ENCODE results near the gene NRXN2.

NRXN2 gene

DNA sequence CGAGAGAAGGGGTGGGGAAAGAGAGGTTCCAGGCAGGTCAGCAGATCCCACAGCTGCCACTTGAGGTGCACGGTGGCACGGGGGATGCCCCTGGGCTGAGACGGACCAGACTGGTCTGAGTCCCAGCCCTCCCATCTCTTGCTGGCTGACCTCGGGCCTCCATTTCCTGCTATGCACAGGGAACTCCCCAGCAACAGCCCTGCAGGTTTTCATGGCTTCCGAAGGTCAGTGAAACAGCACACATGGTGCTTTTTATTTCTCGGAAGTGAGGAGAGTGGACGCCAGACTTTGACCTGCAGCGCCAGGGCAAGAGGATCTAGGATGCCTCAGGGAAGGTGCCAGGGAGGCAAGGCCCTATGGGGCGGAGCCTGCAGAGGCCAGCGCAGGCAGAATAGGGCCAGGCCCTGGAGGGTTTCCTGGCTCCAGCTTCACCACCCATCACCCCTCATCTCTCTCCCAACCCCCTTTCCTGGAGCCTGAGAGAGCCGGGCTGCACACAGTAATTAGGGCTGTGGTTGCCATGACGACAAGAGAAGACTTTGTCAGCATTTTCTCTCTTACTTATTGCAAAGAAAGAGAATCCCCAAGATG, 102.5 kb downstream of the NRXN2 start:
- DNase-seq, result peak; percentile 39

DNA sequence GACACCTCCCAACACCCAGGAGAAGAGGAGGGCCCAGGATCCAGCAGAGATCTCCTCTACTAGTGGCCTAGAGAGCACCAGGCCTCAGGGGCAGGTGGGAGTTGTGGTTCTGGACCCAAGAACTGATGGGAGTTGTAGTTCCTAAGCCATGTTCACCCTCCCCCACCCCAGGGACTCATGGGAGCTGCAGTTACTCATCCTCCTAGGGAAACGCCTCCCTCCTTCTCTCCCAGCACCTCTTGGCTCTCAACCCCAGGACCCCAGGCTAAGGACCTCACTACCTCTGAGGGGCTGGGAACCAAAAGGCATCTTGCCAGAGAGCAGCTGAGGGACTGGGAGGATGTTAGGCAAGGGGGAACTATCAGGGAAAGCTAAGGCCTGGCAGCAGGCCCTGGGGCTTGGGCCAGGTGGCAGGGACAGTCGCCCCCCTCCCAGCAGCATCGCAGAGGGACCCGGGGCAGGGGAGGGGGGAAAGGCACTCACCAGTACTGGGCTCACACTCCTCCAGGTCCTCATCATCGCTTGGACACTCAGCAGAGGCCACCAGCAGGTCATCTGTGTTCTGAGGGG, 103.1 kb downstream of the NRXN2 start:
- DNase-seq, result peak; percentile 69

DNA sequence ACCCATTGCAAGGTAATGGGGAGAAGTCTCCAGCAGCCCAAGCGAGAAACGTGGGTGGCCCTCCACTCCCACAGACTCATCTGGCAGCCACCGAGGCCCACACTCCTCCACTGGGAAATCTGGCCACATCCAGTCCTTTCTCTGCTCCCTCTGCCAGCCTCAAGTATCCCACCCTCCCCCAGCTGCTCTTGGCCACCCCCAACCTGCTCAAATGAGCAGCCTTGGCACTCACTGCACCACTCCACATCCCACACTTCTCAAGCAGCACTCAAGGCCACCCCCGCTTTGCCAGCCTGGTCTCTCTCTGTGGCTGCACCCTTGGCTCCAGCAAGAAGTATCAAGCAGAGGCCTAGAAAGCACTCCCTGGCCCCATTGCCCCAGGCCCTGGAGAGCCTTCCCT, 103.8 kb downstream of the NRXN2 start:
- DNase-seq, result no peak

DNA sequence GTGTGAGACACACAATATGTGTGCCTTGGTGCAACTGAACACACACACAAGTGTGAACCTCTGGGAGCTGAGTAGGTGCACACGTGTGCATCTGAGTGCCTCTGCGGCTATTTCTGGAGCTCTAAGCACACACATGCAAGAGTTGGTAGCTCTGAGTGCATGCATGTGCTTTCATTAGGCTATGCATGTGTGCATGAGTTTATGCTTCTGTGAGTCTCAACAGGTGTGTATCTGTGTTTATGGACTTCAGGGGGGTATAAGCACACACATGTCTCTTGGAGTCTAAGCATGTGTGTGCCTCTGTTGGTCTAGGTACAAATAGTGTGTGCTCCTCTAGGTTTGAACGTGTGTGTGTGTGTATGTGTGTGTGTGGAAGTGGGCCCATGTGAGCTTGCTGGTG, 106.2 kb downstream of the NRXN2 start:
- no peak for DNase-seq

DNA sequence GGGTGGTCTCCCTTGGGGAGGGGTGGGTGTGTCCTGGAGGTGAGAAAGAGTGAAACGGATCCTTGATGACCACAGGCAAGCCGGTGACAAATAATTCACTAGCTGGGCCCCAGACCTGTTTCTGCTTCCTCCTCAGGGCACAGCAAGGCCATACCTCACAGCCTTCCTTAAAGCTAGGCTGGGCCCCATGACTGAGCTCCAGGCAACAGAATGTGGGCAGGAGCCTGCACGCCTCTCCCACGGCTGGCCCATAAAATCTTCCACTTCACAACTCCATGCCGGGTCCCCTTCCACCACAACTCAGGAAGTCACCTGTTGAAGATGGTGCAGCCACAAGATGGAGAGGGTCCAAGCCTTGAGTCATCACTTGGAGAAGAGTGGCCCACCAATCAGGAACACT, 108.1 kb downstream of the NRXN2 start:
- DNase-seq, result no peak

DNA sequence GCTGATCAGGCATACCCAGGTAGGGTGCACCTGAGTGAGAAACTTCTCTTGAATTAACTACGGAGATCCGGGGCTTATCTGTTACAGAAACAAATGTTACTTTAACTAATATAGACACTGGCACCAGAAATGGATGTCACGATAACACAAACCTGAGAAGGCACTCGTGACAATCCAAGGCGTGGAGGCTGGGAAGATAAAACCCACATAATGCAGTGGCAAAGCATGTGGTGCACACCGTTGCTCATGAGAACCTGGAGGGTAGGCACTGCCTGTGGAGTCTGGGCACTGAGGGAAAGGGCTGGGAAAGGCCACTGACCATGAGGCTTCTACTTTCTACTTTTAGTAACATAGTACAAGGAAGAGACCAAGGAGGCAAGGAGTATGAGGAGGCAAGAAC, 109.3 kb downstream of the NRXN2 start:
- DNase-seq, result no peak

DNA sequence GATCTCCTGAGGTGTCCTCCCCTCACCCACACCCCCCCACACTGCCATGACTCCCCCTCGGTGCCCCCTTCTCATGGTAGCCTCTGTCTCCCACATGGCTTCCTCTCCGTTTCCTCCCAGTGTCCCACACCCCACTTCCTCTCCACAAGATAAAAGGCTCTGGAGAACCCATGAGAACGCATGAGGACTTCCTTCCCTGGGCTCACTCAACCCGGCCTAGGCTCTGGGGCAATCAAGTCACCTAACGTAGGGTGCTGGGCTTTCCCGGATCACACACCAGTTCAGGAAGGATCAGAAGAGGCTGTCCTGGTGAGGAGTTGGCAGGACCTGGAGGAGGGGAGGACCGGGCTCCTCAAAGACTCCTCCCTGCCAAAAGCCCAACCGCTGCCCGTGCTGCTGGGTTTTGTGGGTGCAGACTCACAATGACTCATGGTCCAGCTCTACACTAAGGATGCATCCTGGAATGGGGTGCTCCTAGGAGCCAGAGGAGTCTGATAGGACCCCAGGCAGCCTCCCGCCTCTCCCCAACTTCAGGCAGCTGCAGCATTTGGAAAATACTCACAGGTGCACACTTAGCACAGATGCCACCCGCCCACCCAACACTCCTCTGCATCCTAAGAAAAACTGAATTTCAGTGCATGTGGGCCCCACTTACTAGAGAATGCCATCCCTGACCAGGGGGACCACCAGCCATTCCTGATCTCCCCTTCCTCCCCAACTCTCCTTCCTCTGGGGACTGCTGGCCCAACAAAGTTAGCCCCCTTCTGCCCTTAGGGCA, 110.9 kb downstream of the NRXN2 start:
- no peak for DNase-seq

DNA sequence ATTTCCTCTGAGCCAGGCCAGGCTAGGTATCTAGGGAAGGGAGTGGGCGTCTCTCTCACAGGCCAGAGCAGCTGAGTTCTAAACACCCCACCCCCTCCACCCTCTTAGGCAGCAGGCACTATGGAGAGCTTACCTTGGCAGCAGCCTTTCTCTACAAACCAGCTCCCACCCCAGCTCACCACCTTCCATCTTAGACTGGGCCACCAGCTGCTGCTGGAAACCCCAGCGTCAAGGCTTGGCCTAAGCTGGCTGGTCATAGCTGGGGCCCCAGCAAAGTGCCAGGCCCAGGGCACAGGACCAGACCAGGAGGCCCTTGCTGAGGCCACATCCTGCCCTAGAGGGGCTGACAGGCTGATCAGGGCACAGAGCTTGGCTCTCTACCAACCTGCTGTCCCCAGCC, 111.8 kb downstream of the NRXN2 start:
- no peak for DNase-seq

DNA sequence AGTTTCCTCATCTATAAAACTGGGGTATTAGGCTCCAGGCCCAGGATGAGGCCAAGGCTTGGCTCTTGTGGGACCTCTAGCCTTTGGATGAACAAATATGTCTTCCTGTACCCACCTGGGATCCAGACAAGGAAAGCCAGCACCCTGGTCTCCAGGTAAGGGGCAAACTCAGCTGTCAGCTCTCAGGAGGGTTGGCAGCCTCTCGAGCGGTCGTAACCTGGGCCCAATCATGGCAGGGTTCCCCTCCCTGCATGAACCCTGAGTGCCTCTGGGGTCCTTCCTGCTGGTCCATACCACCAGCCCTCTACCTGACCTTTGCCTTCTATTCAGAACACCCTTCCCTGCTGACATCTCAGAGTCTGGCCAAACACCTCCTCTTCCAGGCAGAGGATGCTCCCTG, 112.4 kb downstream of the NRXN2 start:
- DNase-seq, result no peak

DNA sequence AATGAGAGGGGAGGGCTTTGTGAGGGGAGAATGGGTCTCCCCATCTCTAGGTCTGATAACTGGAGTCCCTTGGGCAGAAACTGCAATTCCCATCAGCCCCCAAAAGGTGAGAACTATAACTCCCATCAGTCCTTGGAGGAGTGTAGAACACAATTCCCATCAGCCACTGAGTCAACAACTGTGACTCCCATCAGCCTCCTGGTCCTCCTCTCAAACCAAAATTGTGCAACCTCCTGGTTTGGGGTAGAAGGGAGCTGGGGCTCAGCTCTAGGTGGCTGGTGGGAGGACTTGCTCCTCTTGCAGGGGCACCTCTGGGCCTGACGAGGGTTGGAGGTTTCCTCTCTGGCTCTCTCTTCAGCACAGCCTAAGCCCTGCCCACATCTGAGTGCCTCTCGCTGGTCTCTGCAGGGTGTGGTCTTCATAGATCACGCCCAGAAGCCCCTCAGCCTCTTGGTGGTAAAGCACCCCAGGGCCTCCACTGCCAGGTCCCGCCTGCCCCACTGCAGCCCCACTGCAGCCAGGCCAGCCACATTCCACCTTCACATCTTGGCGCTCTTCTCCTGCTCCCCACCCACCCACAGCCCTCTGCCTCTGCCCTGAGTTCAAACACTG, 113.5 kb downstream of the NRXN2 start:
- no peak for DNase-seq

DNA sequence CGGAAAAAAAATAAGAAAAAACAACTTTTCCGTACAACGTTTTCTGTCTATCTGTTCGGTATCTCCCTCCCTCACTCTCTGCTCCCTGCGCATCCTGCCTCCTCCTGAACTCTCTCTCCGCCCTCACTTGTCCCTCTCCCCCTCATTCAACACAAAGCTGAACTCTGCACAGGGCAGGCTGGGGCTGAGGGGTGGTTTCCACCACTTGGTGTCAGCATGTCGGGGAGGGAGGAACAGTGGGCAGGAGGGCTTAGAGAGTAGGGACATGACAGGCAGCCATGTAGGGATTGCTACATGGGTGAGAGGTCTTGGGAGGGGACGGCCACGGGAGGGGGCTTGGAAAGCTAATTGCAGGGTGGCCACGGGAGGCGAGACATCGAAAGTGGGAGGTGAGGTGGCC, 114.4 kb downstream of the NRXN2 start:
- no peak for DNase-seq

DNA sequence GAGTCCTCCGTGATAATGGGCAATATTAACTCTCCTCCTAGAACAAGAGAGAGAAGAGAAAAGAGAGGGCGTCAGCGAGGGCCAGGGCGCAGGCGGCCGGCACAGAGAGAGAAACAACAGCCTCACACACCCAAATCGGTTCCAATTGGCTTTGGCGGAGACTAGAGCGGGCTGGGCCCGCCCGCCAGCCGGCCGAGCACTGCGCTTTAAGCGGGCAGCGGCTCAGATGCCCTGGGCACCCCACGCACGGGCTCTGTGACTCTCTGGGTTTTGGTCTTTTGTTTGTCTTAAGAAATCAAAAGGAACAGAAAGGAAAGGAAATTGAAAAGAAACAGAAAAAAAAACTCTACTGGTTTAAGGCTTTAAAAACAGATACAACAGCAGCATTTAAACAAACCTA, 115.0 kb downstream of the NRXN2 start:
- DNase-seq, result peak; percentile 3

DNA sequence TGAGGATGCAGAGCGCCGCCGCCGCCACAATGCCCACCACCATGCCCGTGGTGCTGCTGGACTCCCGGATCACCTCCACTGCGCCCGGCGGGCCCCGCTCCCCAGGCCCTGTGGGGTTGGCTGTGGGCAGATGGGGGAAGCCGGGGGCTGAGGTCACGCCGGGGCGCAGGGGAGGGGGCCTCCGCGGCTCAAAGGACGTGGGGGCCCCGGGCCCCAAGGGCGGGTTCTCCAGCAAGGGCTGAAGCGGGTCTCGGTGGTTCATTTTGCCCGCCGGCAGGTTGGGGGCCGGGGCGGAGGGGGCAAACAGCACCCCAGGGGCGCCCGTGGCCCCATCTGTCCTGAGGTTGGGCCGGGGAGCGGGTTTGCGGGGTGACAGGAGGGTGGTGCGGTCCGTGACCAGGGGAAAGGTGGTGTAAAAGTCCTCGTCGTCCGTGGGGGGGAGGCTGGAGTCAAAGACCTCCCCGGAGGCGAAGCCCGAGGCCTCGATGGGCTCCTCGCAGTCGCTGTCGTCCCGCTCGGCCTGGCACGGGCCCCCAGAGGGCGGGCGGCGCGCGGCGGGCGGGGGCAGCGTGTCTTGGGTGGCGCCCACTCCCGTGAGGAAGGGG, 115.5 kb downstream of the NRXN2 start:
- DNase-seq, result no peak

DNA sequence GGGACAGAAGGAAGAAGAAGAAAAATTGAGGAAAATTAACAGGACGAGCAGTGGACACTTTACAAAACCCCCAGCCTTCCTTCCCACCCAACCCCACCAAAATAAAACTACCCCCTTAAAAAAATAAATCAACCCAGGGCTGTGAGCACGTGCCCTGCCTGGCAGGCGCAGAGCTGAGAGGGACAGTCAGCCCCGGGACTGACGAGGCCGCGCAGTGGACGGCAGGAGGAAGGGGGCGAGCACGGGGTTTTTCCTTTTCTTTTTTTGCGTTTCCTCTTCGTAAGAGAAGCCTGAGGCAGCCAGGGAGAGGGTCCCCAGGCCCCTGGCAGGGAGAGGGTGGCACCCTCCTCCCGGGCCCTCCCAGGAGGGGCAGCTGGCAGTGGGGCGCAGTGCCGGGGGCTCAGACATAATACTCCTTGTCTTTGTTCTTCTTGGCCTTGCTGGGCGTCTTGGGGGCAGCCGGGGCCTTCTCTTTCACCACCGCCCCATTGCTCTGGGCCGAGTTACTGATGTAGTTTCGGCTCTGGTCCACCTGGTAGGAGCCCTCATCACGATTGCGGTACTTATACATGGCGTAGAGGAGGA, 116.1 kb downstream of the NRXN2 start:
- DNase-seq, result no peak

DNA sequence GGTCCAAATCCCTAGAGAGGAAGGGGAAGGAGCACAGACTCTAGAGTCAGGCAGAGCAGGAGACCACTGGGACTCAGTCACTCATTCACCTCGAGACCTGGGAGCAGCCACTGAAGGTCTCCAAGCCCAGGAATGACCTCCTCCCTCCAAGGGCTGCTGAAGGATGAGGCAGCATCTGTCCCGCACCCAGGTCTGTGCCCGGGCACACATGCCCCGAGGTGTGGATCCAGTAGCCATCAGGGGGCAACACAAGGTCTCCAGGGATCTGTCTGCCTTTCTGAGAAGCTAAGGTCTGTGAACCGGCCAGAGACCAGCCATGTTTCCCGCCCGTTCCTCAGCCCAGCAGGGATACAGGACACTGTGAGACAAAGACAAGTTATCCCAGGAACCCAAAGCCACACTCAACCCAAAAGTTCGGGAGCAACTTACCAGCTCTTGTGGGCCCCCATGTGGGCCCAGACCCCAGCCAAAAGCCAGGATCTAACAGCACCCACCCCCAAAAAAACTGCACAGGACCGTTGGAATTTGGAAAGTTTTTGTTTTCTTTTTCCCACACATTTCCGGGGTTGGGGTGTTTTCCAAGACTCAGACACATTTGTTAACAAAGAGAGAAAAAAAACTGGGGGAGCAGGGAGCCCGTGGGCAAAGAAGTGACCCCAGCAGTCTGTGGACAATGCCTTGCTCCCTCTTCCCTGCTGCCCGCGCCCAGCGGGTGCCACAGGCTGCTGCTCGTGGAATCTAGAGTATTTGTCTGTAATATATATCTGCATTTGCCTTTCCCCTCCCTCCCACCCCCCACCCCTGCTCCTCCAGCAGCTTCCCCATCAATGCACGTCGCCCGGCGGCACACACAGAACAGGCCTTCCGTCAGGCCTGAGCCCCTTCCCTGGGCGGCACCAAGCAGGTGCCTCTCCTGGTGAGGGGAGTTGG, 117.1 kb downstream of the NRXN2 start:
- DNase-seq, result no peak

DNA sequence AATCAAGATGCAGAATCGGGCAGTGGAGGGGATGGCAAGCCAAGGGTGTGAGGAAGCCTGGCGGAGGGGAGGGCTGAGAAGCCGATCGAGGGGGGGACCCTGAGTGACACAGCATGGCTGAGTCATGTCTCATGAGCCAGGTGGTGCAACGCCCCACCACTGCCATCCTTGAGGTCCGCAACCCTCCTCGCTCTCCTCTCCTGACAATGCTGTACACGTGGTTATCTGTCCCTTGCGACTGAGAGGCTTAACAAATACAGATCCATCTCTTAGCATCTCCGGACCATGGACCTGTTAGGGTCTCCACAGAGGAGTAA, 117.8 kb downstream of the NRXN2 start:
- DNase-seq, result no peak

DNA sequence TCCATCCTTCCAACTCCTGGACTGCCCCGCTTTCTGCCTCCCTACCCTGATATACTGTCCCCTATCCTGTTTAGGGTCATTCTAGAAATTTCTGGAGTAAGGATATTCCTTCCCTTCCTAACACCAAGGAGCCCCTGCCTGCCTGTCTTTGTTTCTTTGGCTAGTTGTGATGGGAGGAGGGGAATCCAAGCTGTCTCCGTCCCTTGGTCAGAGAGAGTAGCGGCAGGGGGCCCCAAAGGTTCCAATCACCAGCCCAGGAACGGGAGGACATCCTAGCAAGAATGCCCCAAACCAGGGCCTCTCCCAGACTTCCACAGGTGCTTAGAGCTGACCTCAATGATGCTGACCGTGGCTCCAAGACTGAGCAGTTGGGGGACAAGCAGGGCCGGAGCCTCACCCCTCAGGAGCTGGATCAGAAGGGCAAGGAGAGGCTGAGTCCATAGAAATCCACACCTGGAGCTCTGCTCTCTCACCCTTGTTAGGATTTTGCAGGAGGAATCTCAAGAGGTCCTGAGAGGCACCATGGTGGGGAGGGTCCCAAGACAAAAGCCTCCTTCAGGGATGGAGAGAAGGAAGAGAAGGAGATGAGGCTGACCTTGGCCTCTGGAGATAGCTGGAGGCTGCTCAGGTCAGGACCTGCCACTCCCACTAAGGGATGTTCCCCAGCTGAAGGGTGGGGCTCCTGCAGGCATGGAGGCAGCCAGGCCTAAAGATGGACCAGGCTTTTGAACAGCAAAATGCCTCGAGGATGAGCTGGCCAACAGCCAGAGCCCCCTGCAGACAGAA, 118.3 kb downstream of the NRXN2 start:
- DNase-seq, result no peak

DNA sequence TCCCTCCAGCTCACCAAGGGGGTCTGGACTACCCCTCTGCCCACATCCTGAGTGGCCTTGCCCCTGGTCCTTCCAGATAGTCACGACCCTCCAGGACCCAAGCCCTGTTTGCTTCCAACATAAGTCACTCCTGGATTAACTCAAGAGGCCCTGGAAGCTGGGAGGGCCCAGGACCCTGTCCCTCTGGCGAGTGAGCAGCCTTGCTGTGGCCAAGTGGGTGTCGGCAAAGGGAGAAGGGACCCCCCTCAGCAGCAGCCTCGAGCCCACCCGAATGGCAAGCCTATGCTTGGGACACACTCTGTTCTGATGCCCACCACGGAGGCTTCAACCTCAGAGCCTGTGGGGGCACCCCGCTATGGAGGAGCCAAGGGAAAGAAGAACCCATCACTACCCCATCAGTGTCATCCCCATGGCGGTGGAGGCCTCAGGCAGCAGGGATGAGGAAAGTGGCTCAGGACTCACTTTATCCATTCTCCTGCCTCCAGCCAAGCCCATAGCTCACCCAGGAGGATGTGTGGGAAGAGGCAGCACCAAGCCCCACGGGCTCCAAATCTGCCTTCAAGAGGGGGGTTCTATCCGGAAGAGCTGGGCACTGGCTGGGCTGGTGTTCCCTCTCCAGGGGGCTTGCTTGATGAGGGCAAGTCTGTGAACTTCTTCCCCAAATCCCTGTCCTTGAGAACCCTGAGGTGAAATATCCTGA, 119.4 kb downstream of the NRXN2 start:
- no peak for DNase-seq

DNA sequence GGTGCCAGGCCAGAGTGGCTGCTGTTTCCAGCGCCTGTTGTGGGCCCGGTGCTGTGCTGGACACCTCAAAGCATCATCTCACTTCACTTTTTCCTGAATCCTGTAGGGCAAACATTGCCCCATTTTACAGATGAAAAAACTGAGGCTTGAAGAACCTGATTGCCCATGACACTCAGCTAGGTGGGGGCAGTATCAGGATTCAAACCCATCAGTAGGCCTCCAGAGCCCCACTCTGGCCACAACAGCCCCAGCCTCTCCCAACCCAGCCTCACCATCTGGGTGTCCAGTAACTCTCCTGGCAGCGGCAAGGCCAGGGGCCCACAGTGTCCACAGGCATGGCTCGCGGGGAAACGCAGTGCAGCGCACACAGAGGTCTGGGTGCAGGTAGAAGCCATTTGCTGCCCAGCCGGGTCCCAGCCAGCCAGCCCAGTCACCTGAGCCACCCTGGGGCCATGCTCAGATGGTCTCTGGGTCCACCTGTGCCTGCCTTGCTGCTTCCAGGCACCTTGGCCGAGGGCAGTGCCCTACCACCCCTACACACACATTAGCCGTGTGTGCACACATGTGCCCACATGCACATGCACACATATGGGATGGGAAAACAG, 120.4 kb downstream of the NRXN2 start:
- no peak for DNase-seq
